ENCODE measurements around the gene FBH1. TPM values are rescaled to one million over a fixed set of nuclear protein-coding genes. Genes with fewer than 3 reads are reported as not detected.

FBH1 gene
- total RNA-seq, 1 donor from 2014 or later: 87.4 TPM

DNA sequence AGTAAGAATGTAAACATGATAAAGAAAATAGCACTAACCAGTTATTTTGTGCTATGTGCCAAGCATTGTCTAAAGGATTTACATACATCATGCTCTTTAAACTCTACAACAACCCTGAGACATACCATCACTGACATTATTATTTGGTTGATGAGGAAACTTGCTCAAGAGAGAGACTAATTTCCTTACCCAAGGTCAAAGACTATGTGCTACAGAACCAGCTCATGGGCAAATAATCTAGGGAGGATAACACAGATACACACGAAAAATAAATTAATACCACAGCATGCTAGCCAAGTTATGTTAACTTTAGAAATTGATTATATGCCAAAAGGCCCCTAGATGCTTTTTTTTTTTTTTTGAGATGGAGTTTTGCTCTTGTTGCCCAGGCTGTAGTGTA, 3.0 kb upstream of the FBH1 start:
- H3K36me3 Mint-ChIP-seq (ENCODE audit: insufficient read depth): peaks cover 28% of the 10 kb centered on the region
- peak overlapping the region; percentile 51 for H3K4me3 Mint-ChIP-seq (ENCODE audit: low read depth)
- no peak overlapping the region for H3K27ac Mint-ChIP-seq
- peaks cover 3% of the 10 kb centered on the region for H3K27me3 Mint-ChIP-seq
- peaks cover 46% of the 10 kb centered on the region for H3K4me1 Mint-ChIP-seq (ENCODE audit: low read depth)
- no peak for DNase-seq (ENCODE audit: low spot score, unreplicated experiment)
- H3K9me3 Mint-ChIP-seq (ENCODE audit: low read depth): no peaks in the 10 kb centered on the region
- TF ChIP-seq, protein P1, sequence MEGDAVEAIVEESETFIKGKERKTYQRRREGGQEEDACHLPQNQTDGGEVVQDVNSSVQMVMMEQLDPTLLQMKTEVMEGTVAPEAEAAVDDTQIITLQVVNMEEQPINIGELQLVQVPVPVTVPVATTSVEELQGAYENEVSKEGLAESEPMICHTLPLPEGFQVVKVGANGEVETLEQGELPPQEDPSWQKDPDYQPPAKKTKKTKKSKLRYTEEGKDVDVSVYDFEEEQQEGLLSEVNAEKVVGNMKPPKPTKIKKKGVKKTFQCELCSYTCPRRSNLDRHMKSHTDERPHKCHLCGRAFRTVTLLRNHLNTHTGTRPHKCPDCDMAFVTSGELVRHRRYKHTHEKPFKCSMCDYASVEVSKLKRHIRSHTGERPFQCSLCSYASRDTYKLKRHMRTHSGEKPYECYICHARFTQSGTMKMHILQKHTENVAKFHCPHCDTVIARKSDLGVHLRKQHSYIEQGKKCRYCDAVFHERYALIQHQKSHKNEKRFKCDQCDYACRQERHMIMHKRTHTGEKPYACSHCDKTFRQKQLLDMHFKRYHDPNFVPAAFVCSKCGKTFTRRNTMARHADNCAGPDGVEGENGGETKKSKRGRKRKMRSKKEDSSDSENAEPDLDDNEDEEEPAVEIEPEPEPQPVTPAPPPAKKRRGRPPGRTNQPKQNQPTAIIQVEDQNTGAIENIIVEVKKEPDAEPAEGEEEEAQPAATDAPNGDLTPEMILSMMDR (IDR thresholded peaks at IDR 0.05; ENCODE audit: unreplicated experiment): no peak

DNA sequence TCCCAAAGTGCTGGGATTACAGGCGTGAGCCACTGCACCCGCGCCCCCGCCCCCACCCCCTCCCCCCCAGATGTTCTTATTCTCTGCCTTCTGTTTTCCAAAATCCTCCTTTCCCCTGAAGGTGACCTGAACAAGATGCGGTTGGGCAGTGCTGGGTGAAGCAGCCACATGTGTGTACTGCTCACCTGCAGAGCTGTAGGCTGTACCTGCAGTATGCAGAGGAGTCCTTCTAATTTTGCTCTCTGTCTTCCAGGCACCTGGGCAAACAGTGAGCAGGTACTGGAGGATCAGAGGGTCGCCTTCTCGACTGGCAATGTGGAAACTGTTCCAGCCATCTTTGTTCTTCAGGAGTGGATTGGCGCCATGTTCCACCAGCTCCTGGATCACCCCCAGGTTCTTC, 2.4 kb upstream of the FBH1 start:
- H3K27me3 Mint-ChIP-seq: peaks cover 3% of the 10 kb centered on the region
- no peak for DNase-seq (ENCODE audit: low spot score, unreplicated experiment)
- TF ChIP-seq, protein P1 (IDR thresholded peaks at IDR 0.05; ENCODE audit: unreplicated experiment): no peak
- H3K27ac Mint-ChIP-seq: peak overlapping the region; percentile 56
- H3K9me3 Mint-ChIP-seq (ENCODE audit: low read depth): no peaks in the 10 kb centered on the region
- peaks cover 51% of the 10 kb centered on the region for H3K4me1 Mint-ChIP-seq (ENCODE audit: low read depth)
- peaks cover 24% of the 10 kb centered on the region for H3K36me3 Mint-ChIP-seq (ENCODE audit: insufficient read depth)
- H3K4me3 Mint-ChIP-seq (ENCODE audit: low read depth): peak overlapping the region; percentile 89

DNA sequence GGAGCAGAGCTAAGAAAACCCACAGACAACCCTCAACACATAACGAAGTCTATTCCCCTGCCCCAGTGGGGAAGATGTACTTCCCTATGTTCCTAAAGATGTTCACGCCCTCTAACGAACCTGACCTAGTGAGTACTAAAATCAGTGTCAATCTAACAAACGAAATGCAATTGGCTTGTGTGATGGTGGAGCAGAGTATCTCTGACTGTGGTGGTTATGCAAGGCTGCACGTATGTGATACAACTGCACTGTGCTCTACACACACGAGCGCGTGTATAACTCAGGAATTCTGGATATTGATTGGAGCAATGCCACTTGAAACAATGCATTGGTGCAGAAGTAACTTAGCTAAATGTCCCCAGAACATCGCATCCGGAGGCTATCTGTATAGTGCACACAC, 1.7 kb upstream of the FBH1 start:
- peaks cover 18% of the 10 kb centered on the region for H3K36me3 Mint-ChIP-seq (ENCODE audit: insufficient read depth)
- peak overlapping the region; percentile 89 for H3K4me3 Mint-ChIP-seq (ENCODE audit: low read depth)
- DNase-seq (ENCODE audit: low spot score, unreplicated experiment): no peak
- no peaks in the 10 kb centered on the region for H3K9me3 Mint-ChIP-seq (ENCODE audit: low read depth)
- TF ChIP-seq, protein P1 (IDR thresholded peaks at IDR 0.05; ENCODE audit: unreplicated experiment): no peak
- peaks cover 50% of the 10 kb centered on the region for H3K4me1 Mint-ChIP-seq (ENCODE audit: low read depth)
- H3K27ac Mint-ChIP-seq: peak overlapping the region; percentile 93
- H3K27me3 Mint-ChIP-seq: no peaks in the 10 kb centered on the region

DNA sequence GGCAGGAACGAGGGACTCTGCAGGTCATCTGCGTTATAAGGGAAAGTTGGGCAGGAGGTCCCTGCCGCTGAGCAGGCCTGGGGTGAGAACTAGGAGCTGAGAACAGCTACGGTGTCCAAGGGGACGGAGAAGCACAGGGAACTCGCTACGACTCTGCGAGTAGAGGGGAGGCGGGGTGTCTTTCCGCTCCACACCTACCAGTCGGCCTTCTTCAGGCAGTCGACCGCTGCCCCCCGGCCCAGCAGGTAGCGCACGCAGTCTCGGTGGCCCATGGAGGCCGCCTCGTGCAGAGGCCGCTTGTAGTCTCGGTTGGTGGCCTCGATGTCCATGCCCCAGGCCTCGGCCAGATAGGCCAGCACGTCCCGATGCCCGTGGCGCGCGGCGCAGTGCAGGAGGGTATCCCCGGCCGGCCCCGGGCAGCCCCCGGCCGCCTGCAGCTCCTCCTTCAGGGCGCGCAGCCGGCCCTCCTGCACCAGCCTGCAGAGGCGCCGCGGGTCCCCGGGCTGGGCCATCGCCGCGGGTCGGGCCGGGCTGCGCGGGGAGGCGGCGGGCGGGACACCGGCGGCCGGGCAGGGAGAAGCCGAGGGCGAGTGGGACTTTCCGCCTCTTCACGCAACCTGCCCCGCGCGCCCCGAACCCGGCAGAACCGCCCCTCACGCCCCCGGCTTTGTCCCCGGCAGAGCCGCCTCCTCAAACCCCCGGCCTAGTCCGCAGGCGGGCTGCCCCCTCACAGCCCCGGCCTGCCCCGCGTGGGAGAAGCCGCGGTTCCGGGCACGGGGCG, 1.0 kb upstream of the FBH1 start:
- peaks cover 14% of the 10 kb centered on the region for H3K36me3 Mint-ChIP-seq (ENCODE audit: insufficient read depth)
- H3K27ac Mint-ChIP-seq: peak overlapping the region; percentile 93
- TF ChIP-seq, protein P1 (IDR thresholded peaks at IDR 0.05; ENCODE audit: unreplicated experiment): no peak
- H3K9me3 Mint-ChIP-seq (ENCODE audit: low read depth): no peaks in the 10 kb centered on the region
- peak overlapping the region; percentile 89 for H3K4me3 Mint-ChIP-seq (ENCODE audit: low read depth)
- DNase-seq (ENCODE audit: low spot score, unreplicated experiment): peak; percentile 39
- H3K4me1 Mint-ChIP-seq (ENCODE audit: low read depth): peaks cover 52% of the 10 kb centered on the region
- no peaks in the 10 kb centered on the region for H3K27me3 Mint-ChIP-seq

DNA sequence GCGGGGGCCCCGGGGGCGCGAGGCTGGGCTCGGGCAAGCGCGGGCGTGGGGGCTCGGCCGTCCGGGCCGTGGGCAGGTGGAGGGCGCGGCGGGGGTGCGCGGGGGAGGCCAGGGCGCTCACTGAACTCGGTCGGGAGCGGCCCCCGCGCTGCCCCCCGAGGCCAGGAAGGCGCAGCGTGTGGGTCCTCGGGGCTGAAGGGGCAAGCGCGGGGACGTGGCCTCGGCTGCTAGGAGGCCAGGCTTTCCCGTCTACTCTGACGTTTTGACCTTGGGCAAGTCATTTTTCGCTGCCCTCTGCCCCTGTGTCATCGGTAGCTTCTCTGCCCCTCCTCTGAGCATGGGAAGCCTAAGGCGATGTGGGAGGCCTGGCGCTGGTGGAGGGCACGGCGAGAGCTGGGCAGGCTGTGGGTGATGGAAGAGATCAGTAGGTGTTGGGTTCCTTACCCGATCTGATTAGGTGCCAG, 441 bp downstream of the FBH1 start:
- DNase-seq (ENCODE audit: low spot score, unreplicated experiment): no peak
- Mint-ChIP-seq H3K27me3 (no peaks in the 10 kb centered on the region), H3K4me3 (ENCODE audit: low read depth) (peak overlapping the region; percentile 91), H3K36me3 (ENCODE audit: insufficient read depth) (peaks cover 11% of the 10 kb centered on the region), H3K27ac (peak overlapping the region; percentile 86), H3K4me1 (ENCODE audit: low read depth) (peaks cover 47% of the 10 kb centered on the region), H3K9me3 (ENCODE audit: low read depth) (no peaks in the 10 kb centered on the region)
- TF ChIP-seq, protein P1 (IDR thresholded peaks at IDR 0.05; ENCODE audit: unreplicated experiment): no peak

Measured in progenitor cell of endocrine pancreas (in vitro differentiated cells).